WTC11 (cell line): Measurements from ENCODE around the gene ATP2B2. TPM values are rescaled to one million over a fixed set of nuclear protein-coding genes. Genes with fewer than 3 reads are reported as not detected.

Experiments used
- ATAC-seq: fragments of 200-7000 bp; cut with Tn5 transposase; 2 replicates; pipeline ENCODE4 v1.10.0; 2021; ENCODE audit warnings: mild to moderate bottlenecking, moderate library complexity
- CTCF ChIA-PET: fragments of 300-600 bp; sonication (Branson Sonifier 250); formaldehyde crosslinking; loops from one replicate; lab custom pipeline; 2021; ENCODE audit warnings: antibody characterized with exemption; lab: Charles Lee
- POLR2A ChIA-PET: fragments of 350-600 bp; sonication (Branson Sonifier 250); formaldehyde crosslinking; loops from one replicate; lab custom pipeline; 2021; ENCODE audit warnings: antibody characterized with exemption; lab: Charles Lee
- DNase-seq: peaks from one replicate; pipeline ENCODE4 v3.0.0; 2021; ENCODE audit warnings: low spot score
- H3K27ac Mint-ChIP-seq: 2 replicates; pipeline ENCODE4 v1.8.0; 2021; ENCODE audit warnings: mixed read lengths
- H3K27me3 Mint-ChIP-seq: 2 replicates; pipeline ENCODE4 v1.8.0; 2021; ENCODE audit warnings: low read depth, mild to moderate bottlenecking, moderate library complexity, mixed read lengths
- H3K36me3 Mint-ChIP-seq: 2 replicates; pipeline ENCODE4 v1.8.0; 2021; ENCODE audit warnings: mixed read lengths
- H3K4me1 Mint-ChIP-seq: 2 replicates; pipeline ENCODE4 v1.8.0; 2022; ENCODE audit warnings: mixed read lengths
- H3K4me3 Mint-ChIP-seq: 2 replicates; pipeline ENCODE4 v1.8.0; 2021; ENCODE audit warnings: mild to moderate bottlenecking, moderate library complexity, mixed read lengths
- H3K9me3 Mint-ChIP-seq: 2 replicates; pipeline ENCODE4 v1.8.0; 2021; ENCODE audit warnings: mixed read lengths
- AR ChIP-seq: fragments of 250-450 bp; sonication (Bioruptor Pico); IDR thresholded peaks from 2 replicates; pipeline ENCODE4 v1.9.0; 2021; ENCODE audit warnings: mild to moderate bottlenecking
- ARID4B ChIP-seq: sonication (generic); formaldehyde crosslinking; IDR thresholded peaks from 2 replicates; pipeline ENCODE4 v1.8.0; 2023; ENCODE audit warnings: missing genetic modification reagents, mild to moderate bottlenecking, borderline replicate concordance
- ATF3 ChIP-seq: sonication (generic); formaldehyde crosslinking; conservative IDR thresholded peaks from 2 replicates; pipeline ENCODE4 v1.8.1; 2022; ENCODE audit warnings: mild to moderate bottlenecking, missing genetic modification reagents
- ELF4 ChIP-seq: sonication (generic); formaldehyde crosslinking; IDR thresholded peaks from 2 replicates; pipeline ENCODE4 v1.8.1; 2022; ENCODE audit warnings: low read depth, mild to moderate bottlenecking, moderate library complexity, missing genetic modification reagents
- ESRRA ChIP-seq: sonication (generic); formaldehyde crosslinking; IDR thresholded peaks from 2 replicates; pipeline ENCODE4 v1.8.1; 2022; ENCODE audit warnings: mild to moderate bottlenecking, missing genetic modification reagents, borderline replicate concordance
- HMGXB4 ChIP-seq: sonication (generic); formaldehyde crosslinking; IDR thresholded peaks from 2 replicates; pipeline ENCODE4 v1.8.1; 2023; ENCODE audit warnings: mild to moderate bottlenecking, moderate library complexity, missing genetic modification reagents
- IRF1 ChIP-seq: sonication (generic); formaldehyde crosslinking; IDR thresholded peaks from 2 replicates; pipeline ENCODE4 v1.8.0; 2023; ENCODE audit warnings: missing genetic modification reagents
- JUN ChIP-seq: sonication (generic); formaldehyde crosslinking; IDR thresholded peaks from 2 replicates; pipeline ENCODE4 v1.8.0; 2023; ENCODE audit warnings: mild to moderate bottlenecking, missing genetic modification reagents
- KAT7 ChIP-seq: sonication (generic); formaldehyde crosslinking; IDR thresholded peaks from 2 replicates; pipeline ENCODE4 v1.8.1; 2023; ENCODE audit warnings: missing genetic modification reagents, mild to moderate bottlenecking, borderline replicate concordance
- NFATC4 ChIP-seq: fragments of 250-450 bp; sonication (Bioruptor Pico); IDR thresholded peaks from 2 replicates; pipeline ENCODE4 v1.9.0; 2021; ENCODE audit warnings: mild to moderate bottlenecking
- NFE2L1 ChIP-seq: sonication (generic); formaldehyde crosslinking; IDR thresholded peaks from 2 replicates; pipeline ENCODE4 v1.8.1; 2023; ENCODE audit warnings: missing genetic modification reagents
- PRRX2 ChIP-seq: fragments of 250-450 bp; sonication (Bioruptor Pico); IDR thresholded peaks from 2 replicates; pipeline ENCODE4 v1.8.0; 2021; ENCODE audit warnings: mild to moderate bottlenecking
- SMAD4 ChIP-seq: sonication (generic); formaldehyde crosslinking; IDR thresholded peaks from 2 replicates; pipeline ENCODE4 v1.8.0; 2022; ENCODE audit warnings: mild to moderate bottlenecking, missing genetic modification reagents
- SOX15 ChIP-seq: fragments of 250-450 bp; sonication (Bioruptor Pico); IDR thresholded peaks from 2 replicates; pipeline ENCODE4 v1.9.0; 2021; ENCODE audit warnings: mild to moderate bottlenecking
- TEAD1 ChIP-seq: sonication (generic); formaldehyde crosslinking; IDR thresholded peaks from 2 replicates; pipeline ENCODE4 v1.8.0; 2022; ENCODE audit warnings: mild to moderate bottlenecking, missing genetic modification reagents
- TEAD4 ChIP-seq: sonication (generic); formaldehyde crosslinking; IDR thresholded peaks from 2 replicates; pipeline ENCODE4 v1.8.0; 2022; ENCODE audit warnings: mild to moderate bottlenecking, missing genetic modification reagents
- ZNF232 ChIP-seq: sonication (generic); formaldehyde crosslinking; IDR thresholded peaks from 2 replicates; pipeline ENCODE4 v1.8.0; 2022; ENCODE audit warnings: mild to moderate bottlenecking, missing genetic modification reagents
- ZNF263 ChIP-seq: sonication (generic); formaldehyde crosslinking; IDR thresholded peaks from 2 replicates; pipeline ENCODE4 v1.8.1; 2022; ENCODE audit warnings: low read depth, mild to moderate bottlenecking, moderate library complexity, missing genetic modification reagents
- ZNF532 ChIP-seq: fragments of 250-450 bp; sonication (Bioruptor Pico); IDR thresholded peaks from 2 replicates; pipeline ENCODE4 v1.9.0; 2021; ENCODE audit warnings: mild to moderate bottlenecking, borderline replicate concordance
- ZNF671 ChIP-seq: fragments of 250-450 bp; sonication (Bioruptor Pico); IDR thresholded peaks from 2 replicates; pipeline ENCODE4 v1.8.0; 2021; ENCODE audit warnings: mild to moderate bottlenecking
- total RNA-seq: library from RNA; stranded (reverse); gene quantifications from 3 replicates; pipeline ENCODE4 v1.2.3, GENCODE V29; 2021

ATP2B2 gene
- total RNA-seq, 1 experiment from 2014 or later, result 0.48 TPM

- Mint-ChIP-seq H3K36me3 (no peaks in the 10 kb centered on the region), H3K4me1 (0 out of 2 replicates have a peak, but pooled peaks cover 3% of the 10 kb centered on the region), H3K27me3 (peaks cover 3% of the 10 kb centered on the region; the same call in 1 of the 2 replicates), H3K9me3 (no peaks in the 10 kb centered on the region), H3K27ac (no peak overlapping the region), H3K4me3 (no peak overlapping the region)
- ATAC-seq (no peak), DNase-seq (no peak)
- ChIA-PET POLR2A (no interaction called here), CTCF (no interaction called here)
- TF ChIP-seq ELF4 (CRISPR knock-in tag) (no peak), ZNF532 (CRISPR knock-in tag) (no peak), JUN (CRISPR knock-in tag) (no peak), IRF1 (CRISPR knock-in tag) (no peak)
Observed at GRCh38 chr3:10421996-10422395, 83.4 kb downstream of the ATP2B2 start.

GRCh38 chr3:10420745-10421475 lies 84.5 kb downstream of the ATP2B2 start:
- Mint-ChIP-seq H3K27me3 (peaks cover 3% of the 10 kb centered on the region; the same call in 1 of the 2 replicates), H3K4me1 (peaks cover 6% of the 10 kb centered on the region; the same call in 1 of the 2 replicates), H3K9me3 (no peaks in the 10 kb centered on the region), H3K27ac (no peak overlapping the region), H3K4me3 (no peak overlapping the region), H3K36me3 (no peaks in the 10 kb centered on the region)
- no peak for DNase-seq
- ChIA-PET CTCF (no interaction called here), POLR2A (no interaction called here)
- TF ChIP-seq ZNF232 (CRISPR knock-in tag), result no peak
- no peak for TF ChIP-seq ESRRA (CRISPR knock-in tag)
- TF ChIP-seq SMAD4 (CRISPR knock-in tag), result no peak
- TF ChIP-seq SOX15 (CRISPR knock-in tag), result no peak
- TF ChIP-seq NFE2L1 (CRISPR knock-in tag), result no peak
- no peak for TF ChIP-seq ZNF671 (CRISPR knock-in tag)
- no peak for TF ChIP-seq AR (CRISPR knock-in tag)
- TF ChIP-seq PRRX2 (CRISPR knock-in tag), result no peak
- TF ChIP-seq ZNF263 (CRISPR knock-in tag), result no peak
- TF ChIP-seq NFATC4 (CRISPR knock-in tag), result no peak
- no peak for TF ChIP-seq ARID4B (CRISPR knock-in tag)
- no peak for TF ChIP-seq TEAD1 (CRISPR knock-in tag)
- TF ChIP-seq ATF3 (CRISPR knock-in tag), result no peak
- no peak for TF ChIP-seq HMGXB4 (CRISPR knock-in tag)
- no peak for TF ChIP-seq TEAD4 (CRISPR knock-in tag)
- no peak for TF ChIP-seq KAT7 (CRISPR knock-in tag)
- no peak for ATAC-seq
